Measurements from ENCODE around the gene ECI1. TPM values are rescaled to one million over a fixed set of nuclear protein-coding genes. Genes with fewer than 3 reads are reported as not detected.

ECI1 gene
- total and polyA plus RNA-seq, 2 of the 13 experiments (the other 11 are each of a cell fraction or from before 2014, with no cell fraction given) = 82.0 to 102 TPM

DNA sequence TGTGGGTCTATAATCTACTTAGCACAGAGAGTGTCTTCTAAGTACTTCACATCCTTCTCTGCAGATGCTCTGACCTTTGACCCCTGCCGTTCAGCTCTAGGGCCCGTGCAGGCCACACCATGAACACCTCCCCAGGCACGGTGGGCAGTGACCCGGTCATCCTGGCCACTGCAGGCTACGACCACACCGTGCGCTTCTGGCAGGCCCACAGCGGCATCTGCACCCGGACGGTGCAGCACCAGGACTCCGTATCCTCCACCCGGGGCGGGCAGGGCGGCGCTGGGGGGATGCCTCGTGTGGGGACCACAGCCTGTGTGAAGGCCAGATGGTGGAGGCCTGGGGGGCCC, 45.4 kb downstream of the ECI1 start (continued):
- TF ChIP-seq, protein P1, sequence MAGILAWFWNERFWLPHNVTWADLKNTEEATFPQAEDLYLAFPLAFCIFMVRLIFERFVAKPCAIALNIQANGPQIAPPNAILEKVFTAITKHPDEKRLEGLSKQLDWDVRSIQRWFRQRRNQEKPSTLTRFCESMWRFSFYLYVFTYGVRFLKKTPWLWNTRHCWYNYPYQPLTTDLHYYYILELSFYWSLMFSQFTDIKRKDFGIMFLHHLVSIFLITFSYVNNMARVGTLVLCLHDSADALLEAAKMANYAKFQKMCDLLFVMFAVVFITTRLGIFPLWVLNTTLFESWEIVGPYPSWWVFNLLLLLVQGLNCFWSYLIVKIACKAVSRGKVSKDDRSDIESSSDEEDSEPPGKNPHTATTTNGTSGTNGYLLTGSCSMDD (CRISPR knock-in tag; IDR thresholded peaks at IDR 0.05) = no peak
- TF ChIP-seq SETDB1 (CRISPR knock-in tag; IDR thresholded peaks at IDR 0.05; ENCODE audit: borderline replicate concordance) = no peak
- peak; percentile 53; the same call in 1 of the 2 replicates for TF ChIP-seq NR2F6 (IDR thresholded peaks at IDR 0.05)
- peak; percentile 53; the same call in 1 of the 2 replicates for TF ChIP-seq NR2F6 (CRISPR knock-in tag; IDR thresholded peaks at IDR 0.05)
- no peak; the same call in 1 of the 2 replicates for TF ChIP-seq SP140L (CRISPR knock-in tag; IDR thresholded peaks at IDR 0.05; ENCODE audit: borderline replicate concordance)
- TF ChIP-seq, protein P2, sequence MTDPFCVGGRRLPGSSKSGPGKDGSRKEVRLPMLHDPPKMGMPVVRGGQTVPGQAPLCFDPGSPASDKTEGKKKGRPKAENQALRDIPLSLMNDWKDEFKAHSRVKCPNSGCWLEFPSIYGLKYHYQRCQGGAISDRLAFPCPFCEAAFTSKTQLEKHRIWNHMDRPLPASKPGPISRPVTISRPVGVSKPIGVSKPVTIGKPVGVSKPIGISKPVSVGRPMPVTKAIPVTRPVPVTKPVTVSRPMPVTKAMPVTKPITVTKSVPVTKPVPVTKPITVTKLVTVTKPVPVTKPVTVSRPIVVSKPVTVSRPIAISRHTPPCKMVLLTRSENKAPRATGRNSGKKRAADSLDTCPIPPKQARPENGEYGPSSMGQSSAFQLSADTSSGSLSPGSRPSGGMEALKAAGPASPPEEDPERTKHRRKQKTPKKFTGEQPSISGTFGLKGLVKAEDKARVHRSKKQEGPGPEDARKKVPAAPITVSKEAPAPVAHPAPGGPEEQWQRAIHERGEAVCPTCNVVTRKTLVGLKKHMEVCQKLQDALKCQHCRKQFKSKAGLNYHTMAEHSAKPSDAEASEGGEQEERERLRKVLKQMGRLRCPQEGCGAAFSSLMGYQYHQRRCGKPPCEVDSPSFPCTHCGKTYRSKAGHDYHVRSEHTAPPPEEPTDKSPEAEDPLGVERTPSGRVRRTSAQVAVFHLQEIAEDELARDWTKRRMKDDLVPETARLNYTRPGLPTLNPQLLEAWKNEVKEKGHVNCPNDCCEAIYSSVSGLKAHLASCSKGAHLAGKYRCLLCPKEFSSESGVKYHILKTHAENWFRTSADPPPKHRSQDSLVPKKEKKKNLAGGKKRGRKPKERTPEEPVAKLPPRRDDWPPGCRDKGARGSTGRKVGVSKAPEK (CRISPR knock-in tag; IDR thresholded peaks at IDR 0.05; ENCODE audit: borderline replicate concordance) = no peak
- no peak for TF ChIP-seq RARG (CRISPR knock-in tag; IDR thresholded peaks at IDR 0.05; ENCODE audit: low read depth)
- TF ChIP-seq, protein P3, sequence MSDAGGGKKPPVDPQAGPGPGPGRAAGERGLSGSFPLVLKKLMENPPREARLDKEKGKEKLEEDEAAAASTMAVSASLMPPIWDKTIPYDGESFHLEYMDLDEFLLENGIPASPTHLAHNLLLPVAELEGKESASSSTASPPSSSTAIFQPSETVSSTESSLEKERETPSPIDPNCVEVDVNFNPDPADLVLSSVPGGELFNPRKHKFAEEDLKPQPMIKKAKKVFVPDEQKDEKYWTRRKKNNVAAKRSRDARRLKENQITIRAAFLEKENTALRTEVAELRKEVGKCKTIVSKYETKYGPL (CRISPR knock-in tag; IDR thresholded peaks at IDR 0.05) = no peak
- no peak for TF ChIP-seq CBX5 (CRISPR knock-in tag; IDR thresholded peaks at IDR 0.05; ENCODE audit: borderline replicate concordance)
- no peak for TF ChIP-seq HHEX (CRISPR knock-in tag; IDR thresholded peaks at IDR 0.05)
- TF ChIP-seq DNMT1 (CRISPR knock-in tag; IDR thresholded peaks at IDR 0.05) = no peak
- no peak for TF ChIP-seq ATM (IDR thresholded peaks at IDR 0.05; ENCODE audit: borderline replicate concordance)
- TF ChIP-seq, protein P4, sequence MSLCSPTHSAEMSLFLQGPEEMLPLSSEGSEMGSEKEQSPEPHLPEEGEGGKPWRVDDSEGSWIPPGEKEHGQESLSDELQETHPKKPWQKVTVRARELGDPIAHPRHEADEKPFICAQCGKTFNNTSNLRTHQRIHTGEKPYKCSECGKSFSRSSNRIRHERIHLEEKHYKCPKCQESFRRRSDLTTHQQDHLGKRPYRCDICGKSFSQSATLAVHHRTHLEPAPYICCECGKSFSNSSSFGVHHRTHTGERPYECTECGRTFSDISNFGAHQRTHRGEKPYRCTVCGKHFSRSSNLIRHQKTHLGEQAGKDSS (CRISPR knock-in tag; IDR thresholded peaks at IDR 0.05; ENCODE audit: borderline replicate concordance, low read depth) = 0 out of 2 replicates have a peak, but pooled peaks have one; percentile 8
- 0 out of 2 replicates have a peak, but pooled peaks have one; percentile 6 for TF ChIP-seq ELF3 (CRISPR knock-in tag; IDR thresholded peaks at IDR 0.05)
- TF ChIP-seq, protein P5, sequence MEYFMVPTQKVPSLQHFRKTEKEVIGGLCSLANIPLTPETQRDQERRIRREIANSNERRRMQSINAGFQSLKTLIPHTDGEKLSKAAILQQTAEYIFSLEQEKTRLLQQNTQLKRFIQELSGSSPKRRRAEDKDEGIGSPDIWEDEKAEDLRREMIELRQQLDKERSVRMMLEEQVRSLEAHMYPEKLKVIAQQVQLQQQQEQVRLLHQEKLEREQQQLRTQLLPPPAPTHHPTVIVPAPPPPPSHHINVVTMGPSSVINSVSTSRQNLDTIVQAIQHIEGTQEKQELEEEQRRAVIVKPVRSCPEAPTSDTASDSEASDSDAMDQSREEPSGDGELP (IDR thresholded peaks at IDR 0.05; ENCODE audit: borderline replicate concordance, low read depth) = no peak
- no peak for TF ChIP-seq ZNF253 (CRISPR knock-in tag; IDR thresholded peaks at IDR 0.05; ENCODE audit: borderline replicate concordance)
- no peak for TF ChIP-seq ZNF569 (CRISPR knock-in tag; IDR thresholded peaks at IDR 0.05; ENCODE audit: borderline replicate concordance)
- no peak for TF ChIP-seq ETV6 (CRISPR knock-in tag; conservative IDR thresholded peaks at IDR 0.05)
- TF ChIP-seq YEATS4 (CRISPR knock-in tag; IDR thresholded peaks at IDR 0.05; ENCODE audit: borderline replicate concordance) = no peak
- TF ChIP-seq, protein P6, sequence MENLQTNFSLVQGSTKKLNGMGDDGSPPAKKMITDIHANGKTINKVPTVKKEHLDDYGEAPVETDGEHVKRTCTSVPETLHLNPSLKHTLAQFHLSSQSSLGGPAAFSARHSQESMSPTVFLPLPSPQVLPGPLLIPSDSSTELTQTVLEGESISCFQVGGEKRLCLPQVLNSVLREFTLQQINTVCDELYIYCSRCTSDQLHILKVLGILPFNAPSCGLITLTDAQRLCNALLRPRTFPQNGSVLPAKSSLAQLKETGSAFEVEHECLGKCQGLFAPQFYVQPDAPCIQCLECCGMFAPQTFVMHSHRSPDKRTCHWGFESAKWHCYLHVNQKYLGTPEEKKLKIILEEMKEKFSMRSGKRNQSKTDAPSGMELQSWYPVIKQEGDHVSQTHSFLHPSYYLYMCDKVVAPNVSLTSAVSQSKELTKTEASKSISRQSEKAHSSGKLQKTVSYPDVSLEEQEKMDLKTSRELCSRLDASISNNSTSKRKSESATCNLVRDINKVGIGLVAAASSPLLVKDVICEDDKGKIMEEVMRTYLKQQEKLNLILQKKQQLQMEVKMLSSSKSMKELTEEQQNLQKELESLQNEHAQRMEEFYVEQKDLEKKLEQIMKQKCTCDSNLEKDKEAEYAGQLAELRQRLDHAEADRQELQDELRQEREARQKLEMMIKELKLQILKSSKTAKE (CRISPR knock-in tag; IDR thresholded peaks at IDR 0.05; ENCODE audit: borderline replicate concordance) = no peak
- 0 out of 2 replicates have a peak, but pooled peaks have one; percentile 14 for TF ChIP-seq CAMTA2 (CRISPR knock-in tag; IDR thresholded peaks at IDR 0.05; ENCODE audit: borderline replicate concordance)
- no peak for TF ChIP-seq ZBTB20 (CRISPR knock-in tag; IDR thresholded peaks at IDR 0.05; ENCODE audit: borderline replicate concordance, low read depth)
- TF ChIP-seq HES4 (CRISPR knock-in tag; IDR thresholded peaks at IDR 0.05; ENCODE audit: borderline replicate concordance) = no peak

Measured in HepG2 (cell line).